Stimulated activated naive B cell treated with anti-CD40 and anti-IgM and Interleukin-4, amounts not matched to agents 10 μg/mL and 1 μg/mL and 100 μg/mL, for 72 hours (primary cell): ENCODE results near the gene TRAM2.
A peak's percentile ranks its signal among the peaks of the same experiment; 100 is the strongest.

Experiments used
- ATAC-seq, 2 donors: fragments of 150-1000 bp; cut with Tn5 transposase; replicated peaks; 2 replicates each; pipeline ENCODE4 v1.10.0; 2021; ENCODE audit warnings: moderate library complexity in 1 of 2
- DNase-seq: peaks from one replicate; pipeline ENCODE4 v3.0.0; 2021
- H3K27ac Mint-ChIP-seq: one replicate; pipeline ENCODE4 v1.8.0; 2022; ENCODE audit warnings: mild to moderate bottlenecking, mixed read lengths
- H3K27me3 Mint-ChIP-seq, 2 donors: one replicate each; pipeline ENCODE4 v1.8.0; 2022; ENCODE audit warnings: mixed read lengths in 2 of 2
- H3K36me3 Mint-ChIP-seq, 2 donors: one replicate each; pipeline ENCODE4 v1.8.0; 2022; ENCODE audit warnings: mixed read lengths in 2 of 2, mild to moderate bottlenecking in 1 of 2
- H3K4me1 Mint-ChIP-seq, 2 donors: one replicate each; pipeline ENCODE4 v1.8.0; 2022; ENCODE audit warnings: mixed read lengths in 2 of 2, mild to moderate bottlenecking in 1 of 2
- H3K4me3 Mint-ChIP-seq, 2 donors: one replicate each; pipeline ENCODE4 v1.8.0; 2022; ENCODE audit warnings: mild to moderate bottlenecking in 2 of 2, mixed read lengths in 2 of 2, moderate library complexity in 1 of 2
- H3K9me3 Mint-ChIP-seq, 2 donors: one replicate each; pipeline ENCODE4 v1.8.0; 2022; ENCODE audit warnings: mixed read lengths in 2 of 2, mild to moderate bottlenecking in 1 of 2

The TRAM2 gene

DNA sequence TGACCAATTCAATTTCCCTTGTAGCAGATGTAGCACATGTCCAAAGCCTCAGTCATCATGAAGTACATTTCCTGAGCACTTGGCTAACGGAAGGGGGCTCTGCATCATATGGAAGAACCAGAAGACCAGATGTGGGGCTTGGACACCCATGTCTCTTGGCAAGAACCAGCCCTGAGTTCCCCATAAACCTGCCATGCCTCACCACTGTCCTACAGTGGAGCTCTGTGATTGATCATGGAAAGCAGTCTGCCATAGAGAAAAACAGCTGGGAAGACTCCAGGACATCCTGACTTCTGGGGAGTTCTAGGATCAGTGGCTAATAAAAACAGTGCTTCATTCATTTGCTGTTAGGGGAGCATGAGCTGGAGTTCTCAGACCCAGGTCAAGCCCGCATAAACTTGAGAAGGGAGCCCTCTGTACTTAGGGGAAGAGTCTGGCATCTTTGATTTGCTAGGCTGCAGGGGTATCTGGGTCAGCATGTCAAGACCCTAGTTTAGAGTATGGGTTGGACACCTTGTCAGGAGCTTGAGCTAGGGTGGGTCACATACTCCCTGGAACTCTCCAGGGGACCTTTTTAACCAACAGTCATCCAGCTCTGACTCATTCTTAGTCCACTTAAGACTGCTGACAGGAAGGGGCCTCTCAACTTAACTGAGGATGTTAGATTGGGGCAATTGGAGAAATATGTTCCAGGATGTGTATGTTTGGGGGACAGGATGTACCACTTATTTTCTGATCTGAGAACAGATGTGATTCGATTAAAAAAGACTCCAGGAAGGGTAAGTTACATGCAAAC lies 26.3 kb upstream of the TRAM2 start:
- ATAC-seq (no peak), DNase-seq (no peak)
- H3K4me1 Mint-ChIP-seq: peaks cover 4 to 5% of the 10 kb centered on the region in 2 donors
- H3K9me3 Mint-ChIP-seq: peaks cover 2 to 4% of the 10 kb centered on the region in 2 donors
- H3K27ac Mint-ChIP-seq: no peak overlapping the region
- no peaks in the 10 kb centered on the region for H3K36me3 Mint-ChIP-seq
- H3K4me3 Mint-ChIP-seq: no peak overlapping the region
- peaks cover under 1 to 14% of the 10 kb centered on the region in 2 donors for H3K27me3 Mint-ChIP-seq

DNA sequence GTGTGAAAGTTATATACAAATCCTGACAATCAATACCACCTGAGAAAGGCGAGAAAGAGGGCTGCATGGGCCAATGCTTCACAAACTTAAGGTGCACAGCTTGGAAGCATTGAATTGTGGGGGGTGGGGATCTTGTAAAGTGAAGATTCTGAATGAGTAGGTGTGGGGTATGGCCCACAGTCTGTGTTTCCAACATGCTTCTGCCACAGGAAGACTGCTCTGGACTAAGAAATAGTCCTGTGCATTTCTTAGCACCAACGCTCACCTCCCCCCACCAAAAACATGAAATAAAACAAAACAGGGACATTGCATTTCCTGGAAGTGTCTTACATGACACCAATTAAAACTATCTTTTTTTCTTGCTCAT lies 21.9 kb upstream of the TRAM2 start:
- Mint-ChIP-seq H3K9me3 (no peaks in the 10 kb centered on the region), H3K4me3 (no peak overlapping the region)

DNA sequence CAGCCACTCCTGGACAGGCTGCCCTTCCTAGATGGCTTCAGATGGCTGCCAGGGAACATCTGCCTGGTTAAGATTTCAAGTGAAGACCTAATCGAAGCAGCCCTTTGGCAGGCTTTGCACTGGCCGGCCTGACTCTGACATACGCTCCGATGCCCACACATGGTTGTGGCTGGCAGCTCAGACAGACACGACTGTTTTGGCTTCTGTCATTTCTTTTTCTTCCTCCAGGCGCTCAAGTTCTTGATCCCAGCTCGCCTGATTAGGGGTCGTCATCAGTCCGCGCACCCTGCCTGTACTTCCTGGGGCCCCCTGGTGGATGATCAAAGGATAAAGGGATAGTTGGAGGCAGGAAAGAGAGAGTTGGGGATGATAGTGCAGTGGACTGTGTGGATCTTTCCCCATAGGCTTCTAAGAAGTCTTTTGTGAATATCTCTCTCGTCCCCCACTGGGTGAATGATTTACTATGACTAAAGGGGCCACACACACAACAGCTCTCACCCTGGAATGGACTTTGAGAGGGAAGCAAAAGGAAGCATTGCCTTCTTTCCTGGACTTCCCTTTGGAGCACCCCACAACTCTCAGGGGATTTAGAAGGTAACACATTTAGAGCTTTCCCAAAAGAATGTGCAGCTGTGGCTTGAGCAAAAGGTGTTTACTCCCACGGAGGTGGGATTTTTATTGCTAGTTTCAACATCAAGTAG lies 21.4 kb upstream of the TRAM2 start:
- DNase-seq: peak; percentile 31
- H3K36me3 Mint-ChIP-seq: no peaks in the 10 kb centered on the region
- H3K4me3 Mint-ChIP-seq: no peak overlapping the region
- H3K27ac Mint-ChIP-seq: no peak overlapping the region
- ATAC-seq: peak; percentile 55 to 62
- peaks cover 0 to 3% of the 10 kb centered on the region in 2 donors for H3K27me3 Mint-ChIP-seq
- peaks cover 20 to 25% of the 10 kb centered on the region in 2 donors for H3K4me1 Mint-ChIP-seq
- no peaks in the 10 kb centered on the region for H3K9me3 Mint-ChIP-seq

More for the DNA sequence above, 21.9 kb upstream of the TRAM2 start:
- DNase-seq (no peak), ATAC-seq (no peak)
- Mint-ChIP-seq H3K27ac (no peak overlapping the region), H3K27me3 (peaks cover 0 to 3% of the 10 kb centered on the region in 2 donors), H3K36me3 (no peaks in the 10 kb centered on the region), H3K4me1 (peaks cover 20 to 25% of the 10 kb centered on the region in 2 donors)

DNA sequence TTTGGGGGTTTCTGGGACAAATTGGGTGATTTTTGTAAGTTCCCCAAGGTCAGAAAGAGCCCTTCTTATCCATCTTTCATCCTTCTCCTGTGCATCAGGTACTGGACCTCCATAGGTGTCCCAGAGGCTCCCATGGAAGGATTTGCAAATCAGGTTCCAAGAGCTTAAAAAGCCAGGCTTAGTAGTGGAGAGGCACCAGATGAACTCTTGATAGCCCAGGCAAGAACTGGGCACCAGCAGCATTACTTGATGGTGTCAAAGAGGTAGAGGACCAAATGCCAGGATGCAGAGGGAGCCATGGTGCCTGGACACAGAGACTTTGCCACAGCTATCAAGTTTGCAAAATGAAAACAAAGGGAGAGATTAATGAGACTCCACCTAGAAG lies 20.9 kb upstream of the TRAM2 start:
- peak in 1 of 2 donors; percentile 6 for ATAC-seq
- no peak overlapping the region for H3K4me3 Mint-ChIP-seq
- peak overlapping the region; percentile 16 for H3K27ac Mint-ChIP-seq

DNA sequence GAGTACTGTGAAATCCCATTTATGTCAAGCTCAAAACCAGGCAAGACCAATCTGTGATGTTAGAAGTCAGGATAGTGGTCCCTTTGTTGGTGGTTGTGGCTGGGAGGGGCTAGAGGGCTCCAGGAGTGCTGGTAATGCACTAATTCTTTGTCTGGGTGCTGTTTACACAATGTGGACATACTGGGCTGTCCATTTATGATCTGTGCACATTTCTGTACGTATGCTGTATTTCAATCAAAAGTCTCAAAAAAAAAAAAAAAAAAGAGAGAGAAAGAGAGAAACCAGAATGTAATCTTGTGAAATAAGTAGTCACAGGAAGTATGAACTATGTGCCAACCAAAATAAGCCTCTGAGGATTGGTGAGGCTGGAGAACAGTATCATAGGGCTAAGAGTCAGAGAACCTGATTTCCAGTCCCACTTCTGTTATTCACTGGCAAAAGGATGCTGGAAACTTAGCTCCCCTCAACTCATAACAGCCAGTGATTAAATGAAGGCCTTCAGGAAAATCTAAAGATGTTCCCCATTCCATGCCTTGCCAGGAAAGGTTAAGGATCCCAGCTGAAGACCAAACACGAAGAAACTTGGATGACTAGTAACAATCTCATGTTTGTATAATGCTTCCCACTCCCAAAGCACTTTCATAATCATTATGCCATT lies 19.6 kb upstream of the TRAM2 start:
- H3K27ac Mint-ChIP-seq: no peak overlapping the region
- H3K9me3 Mint-ChIP-seq: no peaks in the 10 kb centered on the region
- no peaks in the 10 kb centered on the region for H3K36me3 Mint-ChIP-seq
- DNase-seq (no peak), ATAC-seq (no peak)
- peaks cover 20 to 25% of the 10 kb centered on the region in 2 donors for H3K4me1 Mint-ChIP-seq
- H3K4me3 Mint-ChIP-seq: no peak overlapping the region
- H3K27me3 Mint-ChIP-seq: peaks cover 0 to 2% of the 10 kb centered on the region in 2 donors

More for the DNA sequence above, 20.9 kb upstream of the TRAM2 start:
- Mint-ChIP-seq H3K9me3 (no peaks in the 10 kb centered on the region), H3K36me3 (no peaks in the 10 kb centered on the region), H3K27me3 (peaks cover 0 to 3% of the 10 kb centered on the region in 2 donors), H3K4me1 (peaks cover 20 to 25% of the 10 kb centered on the region in 2 donors)
- DNase-seq: no peak

DNA sequence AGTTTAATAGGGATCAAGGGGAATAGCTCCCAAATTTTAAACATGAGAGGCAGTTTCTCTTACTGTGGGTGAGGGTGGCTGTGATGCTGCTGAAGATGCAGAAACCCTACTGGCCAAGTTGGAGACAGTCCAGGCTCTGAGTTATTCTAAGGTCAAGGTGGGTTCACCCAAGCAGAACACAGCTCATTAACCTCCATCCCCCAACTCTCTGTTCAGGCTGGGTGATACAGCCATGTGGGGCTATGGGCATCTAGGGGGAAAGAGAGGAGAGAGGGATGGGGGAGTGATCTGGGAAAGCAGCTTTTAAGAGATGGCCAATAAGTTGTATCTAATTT lies 18.9 kb upstream of the TRAM2 start:
- Mint-ChIP-seq H3K27ac (peak overlapping the region; percentile 72), H3K27me3 (no peaks in the 10 kb centered on the region), H3K4me1 (peaks cover 20 to 25% of the 10 kb centered on the region in 2 donors), H3K4me3 (no peak overlapping the region), H3K36me3 (no peaks in the 10 kb centered on the region), H3K9me3 (no peaks in the 10 kb centered on the region)
- peak; percentile 54 to 58 for ATAC-seq
- no peak for DNase-seq

DNA sequence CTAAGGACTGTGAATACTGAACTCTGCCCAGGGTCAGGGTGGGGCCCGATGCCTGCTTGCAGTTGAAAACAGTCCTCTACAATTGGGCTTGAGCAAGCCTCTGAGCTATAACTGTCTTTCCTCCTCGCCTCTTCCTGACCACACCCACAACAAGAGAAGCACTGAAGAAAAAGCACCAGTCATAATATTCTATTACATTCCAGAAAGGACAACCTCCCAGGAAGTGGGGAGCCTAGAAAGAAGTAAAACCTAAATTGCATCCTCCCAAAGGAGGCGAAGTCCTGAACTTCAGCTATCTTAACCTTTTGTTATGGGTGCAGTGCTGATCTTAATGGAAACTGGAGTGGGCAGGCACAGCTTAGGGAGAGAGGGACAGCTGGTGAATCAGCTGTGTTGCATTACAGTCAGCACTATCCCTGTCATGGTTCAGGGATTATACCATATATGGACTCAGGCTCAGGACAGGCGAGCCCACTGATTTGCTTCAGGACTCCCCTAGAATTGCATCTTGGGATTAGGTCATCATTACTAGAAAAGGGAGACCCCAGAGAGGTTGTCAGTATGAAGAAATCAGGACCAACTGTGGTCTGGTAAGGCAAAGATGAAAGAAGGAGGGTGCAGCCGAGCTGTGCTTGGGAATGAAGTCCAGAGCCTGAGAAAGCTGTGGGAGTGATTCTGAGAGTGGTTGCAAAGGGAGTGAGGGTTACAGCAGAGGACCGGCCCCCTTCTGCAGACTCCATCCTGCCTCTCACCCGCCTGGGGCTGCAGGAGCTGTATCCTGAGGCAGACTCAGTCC lies 18.3 kb upstream of the TRAM2 start:
- peak; percentile 17 for DNase-seq
- peak overlapping the region; percentile 72 for H3K27ac Mint-ChIP-seq
- peaks cover 20 to 25% of the 10 kb centered on the region in 2 donors for H3K4me1 Mint-ChIP-seq
- H3K36me3 Mint-ChIP-seq: no peaks in the 10 kb centered on the region
- peak; percentile 82 to 93 for ATAC-seq
- H3K9me3 Mint-ChIP-seq: no peaks in the 10 kb centered on the region
- no peak overlapping the region for H3K4me3 Mint-ChIP-seq
- no peaks in the 10 kb centered on the region for H3K27me3 Mint-ChIP-seq

DNA sequence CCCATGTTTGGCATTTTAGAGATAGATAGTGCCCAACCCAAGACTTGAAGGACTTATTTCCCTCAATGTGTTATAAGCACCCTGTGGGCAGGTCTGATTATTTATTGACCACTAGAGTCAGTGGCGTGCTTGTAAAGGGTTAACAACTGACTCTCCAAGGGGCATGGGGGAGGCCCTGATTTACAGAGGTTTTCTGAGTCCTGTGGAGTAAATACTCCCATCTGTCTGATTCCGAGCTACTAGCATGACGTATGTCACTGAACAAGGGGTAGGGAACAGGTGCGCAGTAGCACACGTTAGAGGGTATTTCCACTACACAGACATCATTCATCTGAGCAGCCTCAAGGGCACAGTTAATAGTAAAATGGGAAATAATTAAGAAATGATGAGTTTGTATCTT lies 17.4 kb upstream of the TRAM2 start:
- ATAC-seq (no peak), DNase-seq (no peak)
- peaks cover 20 to 25% of the 10 kb centered on the region in 2 donors for H3K4me1 Mint-ChIP-seq
- no peaks in the 10 kb centered on the region for H3K27me3 Mint-ChIP-seq
- no peaks in the 10 kb centered on the region for H3K9me3 Mint-ChIP-seq
- H3K4me3 Mint-ChIP-seq: no peak overlapping the region
- H3K36me3 Mint-ChIP-seq: no peaks in the 10 kb centered on the region
- no peak overlapping the region for H3K27ac Mint-ChIP-seq

DNA sequence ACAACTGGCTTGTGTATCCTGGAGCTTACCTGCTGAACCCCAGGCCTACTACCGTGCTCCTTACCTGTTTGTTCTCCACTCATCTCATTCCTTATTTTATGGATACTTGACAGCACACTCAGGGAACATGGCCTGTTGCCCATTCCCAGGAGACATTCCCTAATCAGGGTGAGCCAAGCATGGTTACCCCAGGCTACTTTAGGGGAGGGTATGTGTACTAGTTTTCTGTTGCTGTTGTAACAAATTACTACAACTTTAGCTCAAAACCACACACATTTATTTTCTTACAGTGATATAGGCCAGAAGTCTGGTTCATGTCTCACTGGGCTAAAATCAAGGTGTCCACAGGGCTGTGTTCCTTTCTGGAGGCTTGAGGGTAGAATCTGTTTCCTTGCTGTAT lies 15.0 kb upstream of the TRAM2 start:
- Mint-ChIP-seq H3K27me3 (no peaks in the 10 kb centered on the region), H3K27ac (no peak overlapping the region), H3K9me3 (no peaks in the 10 kb centered on the region), H3K36me3 (peaks cover 0 to 2% of the 10 kb centered on the region in 2 donors), H3K4me3 (no peak overlapping the region), H3K4me1 (peaks cover 12 to 18% of the 10 kb centered on the region in 2 donors)
- DNase-seq (no peak), ATAC-seq (no peak)

DNA sequence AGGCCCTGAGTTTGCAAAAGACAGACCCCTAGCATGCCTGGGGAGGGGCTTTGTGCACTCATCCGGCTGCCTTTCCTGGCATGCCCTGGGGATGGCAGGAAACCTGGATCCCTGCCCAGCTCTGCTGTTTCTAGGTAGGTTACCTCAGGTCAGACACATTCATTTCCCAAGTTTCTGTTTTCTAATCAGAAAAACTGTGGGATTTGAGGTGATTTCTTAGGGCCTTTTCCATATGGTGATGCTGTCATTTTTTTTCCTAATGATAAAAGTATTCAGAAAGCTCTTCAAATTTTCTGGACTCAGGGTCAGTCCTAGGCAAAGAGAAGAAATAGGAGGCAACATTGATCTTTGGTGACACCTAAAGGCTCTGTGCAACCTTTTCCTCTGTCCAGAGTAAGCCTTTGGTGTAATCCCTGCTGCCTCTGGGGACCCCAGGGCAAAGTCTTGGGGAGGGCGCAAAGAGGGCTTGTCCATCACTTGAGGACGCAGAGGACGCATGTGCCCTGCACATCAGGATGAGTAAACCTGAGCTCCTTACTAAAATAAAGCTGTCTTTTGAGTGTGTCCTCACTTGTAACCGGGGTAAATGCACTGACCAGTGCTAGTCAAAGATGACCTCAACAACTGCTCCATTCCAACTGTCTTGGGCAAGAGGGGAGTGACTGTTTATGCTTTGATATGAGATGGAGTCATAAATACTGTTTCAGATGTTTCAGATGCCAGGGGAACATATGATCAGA lies 13.5 kb upstream of the TRAM2 start:
- Mint-ChIP-seq H3K4me1 (peaks cover 9 to 13% of the 10 kb centered on the region in 2 donors), H3K36me3 (peaks cover 0 to 2% of the 10 kb centered on the region in 2 donors), H3K9me3 (no peaks in the 10 kb centered on the region), H3K27me3 (no peaks in the 10 kb centered on the region), H3K27ac (no peak overlapping the region), H3K4me3 (no peak overlapping the region)
- DNase-seq (no peak), ATAC-seq (no peak)

DNA sequence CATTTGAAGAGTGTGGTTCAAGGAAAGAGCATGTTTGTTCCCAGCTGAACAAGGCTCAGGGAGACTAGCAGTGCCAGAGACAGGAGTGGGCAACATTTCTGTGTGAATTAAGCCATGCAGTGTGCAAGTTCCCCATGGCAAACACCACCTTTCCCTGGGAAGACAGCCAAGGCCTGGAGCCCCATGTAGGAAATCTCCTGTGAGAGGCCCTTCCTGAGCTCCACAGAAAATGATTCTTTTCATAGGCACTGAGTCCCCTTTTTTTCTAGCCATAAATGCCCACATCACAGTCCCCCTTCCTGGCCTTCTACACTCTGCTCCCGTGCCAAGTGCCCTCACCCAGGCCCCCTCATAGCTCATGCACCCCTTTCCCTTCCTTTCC lies 11.8 kb upstream of the TRAM2 start:
- DNase-seq: no peak
- no peaks in the 10 kb centered on the region for H3K27me3 Mint-ChIP-seq
- H3K4me3 Mint-ChIP-seq: no peak overlapping the region
- no peaks in the 10 kb centered on the region for H3K4me1 Mint-ChIP-seq
- H3K36me3 Mint-ChIP-seq: peaks cover 0 to 2% of the 10 kb centered on the region in 2 donors
- no peak for ATAC-seq
- no peak overlapping the region for H3K27ac Mint-ChIP-seq
- H3K9me3 Mint-ChIP-seq: no peaks in the 10 kb centered on the region

DNA sequence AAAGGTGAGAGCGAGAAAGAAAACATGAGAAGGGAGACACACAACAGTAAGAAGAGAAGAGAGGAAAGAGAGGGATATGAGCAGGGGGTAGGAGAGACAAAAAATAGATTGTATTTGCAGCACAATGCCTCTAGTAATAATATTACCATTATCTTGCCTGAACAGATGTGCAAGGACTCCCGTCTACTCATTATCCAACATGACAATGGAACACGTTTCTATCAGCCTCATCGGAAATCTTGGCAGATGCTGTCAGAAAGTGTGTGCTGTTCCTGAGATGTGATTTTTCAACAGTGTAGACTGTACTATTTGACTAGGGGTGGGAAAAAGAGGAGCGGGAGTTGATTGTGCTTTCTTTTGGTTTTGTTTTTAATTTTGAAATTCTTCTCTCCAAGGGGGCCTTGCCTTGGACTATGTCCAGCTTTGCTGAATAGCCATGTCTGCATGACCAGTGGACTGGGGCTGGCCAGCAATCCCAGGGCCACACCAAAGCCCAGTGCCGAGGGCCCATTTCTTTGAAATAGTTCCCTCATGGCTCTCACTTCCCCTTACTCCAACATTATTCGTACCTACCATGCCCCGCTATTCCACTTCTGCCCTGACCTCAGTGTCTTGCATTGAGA lies 11.3 kb upstream of the TRAM2 start:
- Mint-ChIP-seq H3K4me1 (no peaks in the 10 kb centered on the region), H3K36me3 (peaks cover 0 to 2% of the 10 kb centered on the region in 2 donors), H3K4me3 (no peak overlapping the region), H3K9me3 (no peaks in the 10 kb centered on the region), H3K27me3 (no peaks in the 10 kb centered on the region), H3K27ac (no peak overlapping the region)
- no peak for DNase-seq
- no peak for ATAC-seq

DNA sequence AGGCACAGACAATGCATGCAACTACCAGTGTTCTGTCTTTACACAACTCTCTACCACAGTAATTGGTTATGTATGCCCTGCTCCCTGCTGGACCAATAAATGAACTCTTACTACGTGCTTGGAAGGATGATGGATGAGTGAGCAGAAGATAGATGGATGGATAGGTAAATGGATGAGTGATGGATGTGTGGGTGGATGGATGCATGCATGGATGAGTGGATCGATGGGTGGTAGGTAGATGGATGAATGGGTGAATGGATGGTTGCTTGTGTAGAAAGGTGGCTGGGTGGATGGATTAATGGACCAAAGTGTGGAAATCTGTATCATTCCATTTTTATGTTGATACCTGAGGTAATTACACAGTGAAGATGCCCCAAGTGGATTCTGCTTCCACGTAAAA lies 10.1 kb upstream of the TRAM2 start:
- no peak for ATAC-seq

More for the DNA sequence above, 10.1 kb upstream of the TRAM2 start:
- no peak for DNase-seq
- H3K36me3 Mint-ChIP-seq: peaks cover 9 to 11% of the 10 kb centered on the region in 2 donors
- H3K4me1 Mint-ChIP-seq: no peaks in the 10 kb centered on the region
- H3K4me3 Mint-ChIP-seq: no peak overlapping the region
- H3K9me3 Mint-ChIP-seq: no peaks in the 10 kb centered on the region
- H3K27ac Mint-ChIP-seq: no peak overlapping the region
- H3K27me3 Mint-ChIP-seq: no peaks in the 10 kb centered on the region
